Activated T-cell treated with anti-CD3 and anti-CD28 coated beads, Interleukin-2, amount 50 U/mL, for 4 hours (primary cell): ENCODE data around the gene SRRM3. TPM values are rescaled to one million over a fixed set of nuclear protein-coding genes. Genes with fewer than 3 reads are reported as not detected.
"Not testable (repeated sequence)": the region's sequence is repeated elsewhere in the genome, so short reads cannot be mapped to it uniquely, and the experiment has no call there.

Experiments used
- ATAC-seq, 2 donors: fragments of 200-7000 bp; cut with Tn5 transposase; one replicate each; pipeline ENCODE4 v1.10.0; 2021
- DNase-seq: peaks from one replicate; pipeline ENCODE4 v3.0.0-alpha.2; 2020
- H3K27me3 Mint-ChIP-seq: one replicate; pipeline ENCODE4 v1.8.0; 2021; ENCODE audit warnings: low read depth, mixed read lengths
- H3K36me3 Mint-ChIP-seq: one replicate; pipeline ENCODE4 v1.8.0; 2022; ENCODE audit warnings: mixed read lengths; ENCODE audit not compliant: insufficient read depth
- H3K4me1 Mint-ChIP-seq: one replicate; pipeline ENCODE4 v1.8.0; 2021; ENCODE audit warnings: low read depth, mixed read lengths
- H3K4me3 Mint-ChIP-seq: one replicate; pipeline ENCODE4 v1.8.0; 2021; ENCODE audit warnings: mild to moderate bottlenecking, moderate library complexity, mixed read lengths
- H3K9me3 Mint-ChIP-seq: one replicate; pipeline ENCODE4 v1.8.0; 2021; ENCODE audit warnings: mixed read lengths
- total RNA-seq, 3 donors: library from RNA; stranded (reverse); gene quantifications; one replicate each; pipeline ENCODE4 v1.2.1, GENCODE V29; 2021

Gene SRRM3
- total RNA-seq, 3 donors from 2014 or later: 0.10 TPM; not detected in 2

GRCh38 chr7:76209310-76209709 is 7.6 kb downstream of the SRRM3 start:
- Mint-ChIP-seq H3K4me3 (no peak overlapping the region), H3K9me3 (no peaks in the 10 kb centered on the region), H3K27me3 (peaks cover 16% of the 10 kb centered on the region), H3K4me1 (no peaks in the 10 kb centered on the region), H3K36me3 (no peaks in the 10 kb centered on the region)
- DNase-seq: no peak
- ATAC-seq: no peak

- Mint-ChIP-seq H3K4me1 (no peaks in the 10 kb centered on the region), H3K36me3 (no peaks in the 10 kb centered on the region), H3K9me3 (no peaks in the 10 kb centered on the region), H3K4me3 (no peak overlapping the region), H3K27me3 (peaks cover 16% of the 10 kb centered on the region)
- ATAC-seq: no peak
- no peak for DNase-seq
These were observed 9.5 kb downstream of the SRRM3 start for GRCh38 chr7:76211216-76211615.

DNA sequence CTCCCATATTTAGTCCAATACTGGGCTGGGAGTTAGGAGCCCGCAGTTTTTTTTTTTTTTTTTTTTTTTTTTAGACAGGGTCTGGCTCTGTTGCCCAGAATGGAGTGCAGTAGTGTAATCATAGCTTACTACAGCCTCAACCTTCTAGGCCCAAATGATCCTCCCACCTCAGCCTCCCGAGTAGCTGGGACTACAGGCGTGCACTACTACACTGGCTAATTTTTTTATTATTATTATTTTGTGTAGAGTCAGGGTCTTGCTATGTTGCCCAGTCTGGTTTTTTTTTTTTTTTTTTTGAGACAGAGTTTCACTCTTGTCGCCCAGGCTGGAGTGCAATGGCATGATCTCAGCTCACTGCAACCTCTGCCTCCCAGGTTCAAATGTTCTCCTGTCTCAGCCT is 13.7 kb downstream of the SRRM3 start:
- not testable (repeated sequence) for H3K4me3 Mint-ChIP-seq, H3K36me3 Mint-ChIP-seq, H3K4me1 Mint-ChIP-seq

GRCh38 chr7:76216381-76217082 is 14.8 kb downstream of the SRRM3 start:
- Mint-ChIP-seq H3K9me3 (no peaks in the 10 kb centered on the region), H3K36me3 (no peaks in the 10 kb centered on the region), H3K4me1 (no peaks in the 10 kb centered on the region), H3K27me3 (peaks cover 43% of the 10 kb centered on the region), H3K4me3 (no peak overlapping the region)
- ATAC-seq: no peak
- no peak for DNase-seq

More for the DNA sequence above, 13.7 kb downstream of the SRRM3 start:
- peaks cover 42% of the 10 kb centered on the region for H3K27me3 Mint-ChIP-seq
- not testable (repeated sequence) for DNase-seq, H3K9me3 Mint-ChIP-seq, ATAC-seq

- ATAC-seq (no peak), DNase-seq (no peak)
- Mint-ChIP-seq H3K4me3 (no peak overlapping the region), H3K4me1 (no peaks in the 10 kb centered on the region), H3K36me3 (no peaks in the 10 kb centered on the region), H3K27me3 (peaks cover 56% of the 10 kb centered on the region), H3K9me3 (no peaks in the 10 kb centered on the region)
These were observed 16.4 kb downstream of the SRRM3 start for GRCh38 chr7:76217942-76218566.

DNA sequence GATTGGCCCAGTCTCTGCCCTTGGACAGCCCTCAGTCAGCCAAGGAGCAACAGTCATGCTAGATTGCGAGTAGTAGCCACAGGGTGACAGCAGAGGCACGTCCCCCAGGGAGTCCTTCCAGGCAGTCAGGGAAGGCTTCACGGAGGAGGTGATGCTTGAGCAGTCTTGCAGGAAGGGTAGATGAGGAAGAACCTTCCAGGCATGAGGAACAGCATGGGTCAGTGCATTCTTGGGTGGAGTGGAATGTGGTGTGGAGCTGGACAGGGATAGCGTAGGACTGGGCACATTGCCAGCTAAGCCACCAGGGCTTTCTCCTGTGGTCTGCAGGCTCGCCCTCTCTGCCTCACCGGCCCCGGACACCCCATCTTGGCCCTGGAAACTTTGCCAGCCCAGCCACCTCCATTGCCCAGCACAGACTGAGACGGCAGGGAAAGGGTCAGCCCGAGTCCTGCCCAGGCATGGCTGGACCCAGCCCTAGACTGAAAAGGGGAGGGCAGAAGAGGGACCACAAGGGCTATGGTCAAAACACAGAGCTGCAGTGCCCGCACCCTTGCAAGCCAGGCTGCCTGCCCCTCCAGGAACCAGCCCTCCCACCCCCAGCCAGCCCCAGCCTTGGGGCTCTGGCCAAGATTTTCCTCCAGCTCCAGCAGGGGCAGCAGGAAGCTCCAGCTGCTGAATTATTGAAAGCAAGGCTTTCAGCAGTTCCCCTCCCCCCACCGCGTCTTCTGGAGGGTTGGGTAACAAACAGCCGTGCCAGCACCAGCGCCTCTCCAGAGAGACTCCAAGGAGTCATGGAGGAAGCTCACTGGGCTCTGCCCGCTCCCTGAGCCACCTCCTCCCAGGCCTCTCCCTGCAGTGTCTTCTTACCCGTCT is 18.7 kb downstream of the SRRM3 start:
- ATAC-seq (no peak), DNase-seq (no peak)
- Mint-ChIP-seq H3K36me3 (no peaks in the 10 kb centered on the region), H3K4me3 (no peak overlapping the region), H3K9me3 (no peaks in the 10 kb centered on the region), H3K4me1 (no peaks in the 10 kb centered on the region), H3K27me3 (peaks cover 59% of the 10 kb centered on the region)

- DNase-seq (no peak), ATAC-seq (no peak)
- Mint-ChIP-seq H3K4me1 (no peaks in the 10 kb centered on the region), H3K9me3 (no peaks in the 10 kb centered on the region), H3K27me3 (peaks cover 59% of the 10 kb centered on the region), H3K4me3 (no peak overlapping the region), H3K36me3 (no peaks in the 10 kb centered on the region)
These were observed 20.6 kb downstream of the SRRM3 start for GRCh38 chr7:76222333-76222732.

- no peak overlapping the region for H3K4me3 Mint-ChIP-seq
- DNase-seq: no peak
- H3K27me3 Mint-ChIP-seq: peaks cover 64% of the 10 kb centered on the region
- H3K4me1 Mint-ChIP-seq: no peaks in the 10 kb centered on the region
- no peaks in the 10 kb centered on the region for H3K9me3 Mint-ChIP-seq
- H3K36me3 Mint-ChIP-seq: no peaks in the 10 kb centered on the region
- no peak for ATAC-seq
These were observed 21.1 kb downstream of the SRRM3 start for GRCh38 chr7:76222839-76223238.

GRCh38 chr7:76223286-76223972 is 21.7 kb downstream of the SRRM3 start:
- no peak for ATAC-seq
- H3K36me3 Mint-ChIP-seq: no peaks in the 10 kb centered on the region
- no peak overlapping the region for H3K4me3 Mint-ChIP-seq
- DNase-seq: no peak
- H3K9me3 Mint-ChIP-seq: no peaks in the 10 kb centered on the region
- H3K27me3 Mint-ChIP-seq: peaks cover 61% of the 10 kb centered on the region
- no peaks in the 10 kb centered on the region for H3K4me1 Mint-ChIP-seq

GRCh38 chr7:76224695-76225094 is 23.0 kb downstream of the SRRM3 start:
- Mint-ChIP-seq H3K4me1 (no peaks in the 10 kb centered on the region), H3K4me3 (no peak overlapping the region), H3K36me3 (no peaks in the 10 kb centered on the region), H3K9me3 (no peaks in the 10 kb centered on the region), H3K27me3 (peaks cover 56% of the 10 kb centered on the region)
- ATAC-seq (no peak), DNase-seq (no peak)

GRCh38 chr7:76225379-76225778 is 23.7 kb downstream of the SRRM3 start:
- ATAC-seq (no peak), DNase-seq (no peak)
- Mint-ChIP-seq H3K4me3 (no peak overlapping the region), H3K36me3 (no peaks in the 10 kb centered on the region), H3K4me1 (no peaks in the 10 kb centered on the region), H3K9me3 (no peaks in the 10 kb centered on the region), H3K27me3 (peaks cover 56% of the 10 kb centered on the region)

- H3K4me1 Mint-ChIP-seq: no peaks in the 10 kb centered on the region
- no peak overlapping the region for H3K4me3 Mint-ChIP-seq
- no peaks in the 10 kb centered on the region for H3K36me3 Mint-ChIP-seq
- no peaks in the 10 kb centered on the region for H3K9me3 Mint-ChIP-seq
- no peak for DNase-seq
- ATAC-seq: no peak
- peaks cover 61% of the 10 kb centered on the region for H3K27me3 Mint-ChIP-seq
These were observed 24.3 kb downstream of the SRRM3 start for GRCh38 chr7:76225951-76226350.

DNA sequence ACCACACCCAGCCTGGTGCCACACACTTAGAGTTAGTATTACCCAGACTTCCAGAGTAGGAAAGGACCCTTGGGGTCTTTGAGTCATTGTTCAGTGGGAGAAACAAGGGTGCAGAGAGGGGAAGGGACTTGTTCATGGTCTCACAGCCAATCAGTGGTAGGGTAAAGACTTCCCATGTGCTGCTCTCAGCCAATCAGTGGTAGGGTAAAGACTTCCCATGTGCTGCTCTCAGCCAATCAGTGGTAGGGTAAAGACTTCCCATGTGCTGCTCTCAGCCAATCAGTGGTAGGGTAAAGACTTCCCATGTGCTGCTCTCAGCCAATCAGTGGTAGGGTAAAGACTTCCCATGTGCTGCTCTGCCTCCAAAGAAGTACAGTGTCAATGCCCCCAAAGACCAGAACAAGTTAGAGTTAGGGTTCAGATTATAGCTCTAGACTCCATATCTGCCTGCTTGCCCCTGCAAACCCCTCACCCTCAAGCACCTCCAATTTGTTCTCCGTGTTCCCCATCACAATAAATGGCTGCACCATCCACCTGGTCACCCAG is 25.3 kb downstream of the SRRM3 start:
- ATAC-seq, H3K9me3 Mint-ChIP-seq, H3K4me1 Mint-ChIP-seq, DNase-seq, H3K36me3 Mint-ChIP-seq, H3K4me3 Mint-ChIP-seq: not testable (repeated sequence)
- peaks cover 65% of the 10 kb centered on the region for H3K27me3 Mint-ChIP-seq

DNA sequence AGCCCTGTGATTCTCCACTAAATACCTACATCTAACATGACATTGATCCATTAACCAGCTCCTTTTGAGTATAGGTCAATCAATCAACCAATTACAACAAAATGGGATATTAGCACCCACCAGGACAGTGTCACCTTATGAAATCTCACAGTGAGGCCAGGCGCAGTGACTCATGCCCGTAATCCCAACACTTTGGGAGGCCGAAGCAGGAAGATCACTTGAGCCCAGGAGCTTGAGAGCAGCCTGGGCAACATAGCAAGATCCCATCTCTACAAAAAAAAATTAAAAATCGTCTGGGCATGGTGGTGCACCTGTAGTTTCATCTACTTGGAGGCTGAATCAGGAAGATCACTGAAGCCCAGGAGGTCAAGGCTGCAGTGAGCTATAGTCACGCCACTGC is 28.5 kb downstream of the SRRM3 start:
- ATAC-seq: no peak
- DNase-seq: no peak
- Mint-ChIP-seq H3K27me3 (peaks cover 69% of the 10 kb centered on the region), H3K4me1 (peaks cover 4% of the 10 kb centered on the region), H3K9me3 (no peaks in the 10 kb centered on the region), H3K36me3 (no peaks in the 10 kb centered on the region), H3K4me3 (no peak overlapping the region)
